ENCODE measurements around the gene PSMG3.

Gene PSMG3

DNA sequence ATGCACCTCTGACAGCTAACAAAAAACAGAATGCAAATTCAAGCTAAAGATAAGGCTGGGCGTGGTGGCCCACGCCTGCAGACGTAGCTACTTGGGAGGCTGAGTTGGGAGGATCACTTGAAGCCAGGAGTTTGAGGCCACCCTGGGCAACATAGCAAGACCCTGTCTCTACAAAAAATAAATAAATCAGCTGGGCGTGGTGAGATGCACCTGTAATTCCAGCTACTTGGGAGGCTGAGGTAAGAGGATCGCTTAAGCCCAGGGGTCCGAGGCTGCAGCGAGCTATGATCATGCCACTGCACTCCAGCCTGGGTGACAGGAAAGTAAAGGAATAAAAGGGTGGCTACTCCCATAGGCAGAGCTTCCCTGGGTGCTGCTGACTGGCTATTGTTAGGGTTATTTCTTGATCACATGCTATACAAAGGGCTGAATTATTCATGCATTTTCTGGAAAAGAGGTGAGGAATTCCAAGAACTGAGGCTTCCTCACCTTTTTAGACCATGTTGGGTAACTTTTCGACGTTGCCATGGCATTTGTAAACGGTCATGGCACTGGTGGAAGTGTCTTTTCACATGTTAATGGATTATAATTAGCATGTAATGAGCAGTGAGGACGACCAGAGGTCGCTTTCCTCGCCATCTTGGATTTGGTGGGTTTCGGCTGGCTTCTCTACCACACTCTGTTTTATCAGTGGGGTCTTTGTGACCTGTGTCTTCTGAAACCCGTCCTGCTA, 6.9 kb upstream of the PSMG3 start:
- no peak for DNase-seq (ENCODE audit: low spot score)
- TF ChIP-seq, protein P1, sequence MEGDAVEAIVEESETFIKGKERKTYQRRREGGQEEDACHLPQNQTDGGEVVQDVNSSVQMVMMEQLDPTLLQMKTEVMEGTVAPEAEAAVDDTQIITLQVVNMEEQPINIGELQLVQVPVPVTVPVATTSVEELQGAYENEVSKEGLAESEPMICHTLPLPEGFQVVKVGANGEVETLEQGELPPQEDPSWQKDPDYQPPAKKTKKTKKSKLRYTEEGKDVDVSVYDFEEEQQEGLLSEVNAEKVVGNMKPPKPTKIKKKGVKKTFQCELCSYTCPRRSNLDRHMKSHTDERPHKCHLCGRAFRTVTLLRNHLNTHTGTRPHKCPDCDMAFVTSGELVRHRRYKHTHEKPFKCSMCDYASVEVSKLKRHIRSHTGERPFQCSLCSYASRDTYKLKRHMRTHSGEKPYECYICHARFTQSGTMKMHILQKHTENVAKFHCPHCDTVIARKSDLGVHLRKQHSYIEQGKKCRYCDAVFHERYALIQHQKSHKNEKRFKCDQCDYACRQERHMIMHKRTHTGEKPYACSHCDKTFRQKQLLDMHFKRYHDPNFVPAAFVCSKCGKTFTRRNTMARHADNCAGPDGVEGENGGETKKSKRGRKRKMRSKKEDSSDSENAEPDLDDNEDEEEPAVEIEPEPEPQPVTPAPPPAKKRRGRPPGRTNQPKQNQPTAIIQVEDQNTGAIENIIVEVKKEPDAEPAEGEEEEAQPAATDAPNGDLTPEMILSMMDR (IDR thresholded peaks at IDR 0.05; ENCODE audit: extremely low read depth, missing control alignments) = no peak

DNA sequence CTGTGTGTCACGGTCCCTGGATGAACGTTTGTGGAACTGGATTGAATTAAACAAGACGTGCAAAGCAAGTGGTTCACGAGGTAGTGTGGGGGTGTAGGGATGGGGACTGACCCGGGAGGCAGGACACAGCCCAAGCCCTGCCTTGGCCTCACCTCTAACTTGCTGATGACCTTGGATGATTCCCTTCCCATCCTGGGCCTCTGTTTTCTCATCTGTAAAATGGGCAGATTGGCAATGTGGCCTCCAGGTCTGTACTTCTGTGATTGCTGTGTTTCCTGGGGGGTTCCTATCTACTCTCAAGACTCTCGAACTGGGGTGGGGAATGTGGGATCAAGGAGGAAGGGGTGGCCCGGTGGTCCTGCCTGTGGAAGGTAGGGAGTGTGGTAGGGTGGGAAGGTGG, 6.0 kb upstream of the PSMG3 start:
- DNase-seq (ENCODE audit: low spot score) = no peak

DNA sequence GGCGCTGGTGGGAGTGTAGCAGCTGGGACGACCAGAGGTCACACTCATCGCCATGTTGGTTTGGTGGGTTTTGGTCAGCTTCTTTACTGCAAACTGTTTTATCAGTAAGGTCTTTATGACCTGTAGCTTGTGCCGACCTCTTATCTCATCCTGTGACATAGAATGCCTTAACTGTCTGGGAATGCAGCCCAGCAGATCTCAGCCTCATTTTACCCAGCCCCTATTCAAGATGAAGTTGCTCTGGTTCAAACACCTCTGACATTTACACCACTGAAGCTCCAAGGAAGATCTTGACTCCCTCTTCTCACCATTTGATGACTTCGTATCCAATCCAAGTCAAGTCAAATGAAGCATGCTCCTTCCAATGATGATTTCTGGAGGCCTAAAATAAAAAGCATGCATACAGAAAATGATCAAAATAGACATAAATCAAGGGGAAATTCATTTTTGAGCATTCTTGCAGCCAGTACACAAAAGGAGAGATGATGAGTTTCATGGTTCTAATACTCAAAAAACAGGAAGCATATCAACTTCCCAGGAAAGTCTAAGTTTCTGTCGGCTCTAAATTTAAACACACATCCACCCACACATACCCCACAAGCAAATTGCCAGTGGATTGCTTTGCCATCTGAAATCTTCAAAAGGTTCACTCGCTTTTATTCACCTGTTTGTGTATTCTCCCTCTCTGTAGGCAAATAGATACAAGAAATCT, 2.4 kb upstream of the PSMG3 start:
- DNase-seq (ENCODE audit: low spot score) = no peak
- TF ChIP-seq, protein P1 (IDR thresholded peaks at IDR 0.05; ENCODE audit: extremely low read depth, missing control alignments) = no peak

More for the DNA sequence above, 6.0 kb upstream of the PSMG3 start:
- TF ChIP-seq, protein P1 (IDR thresholded peaks at IDR 0.05; ENCODE audit: extremely low read depth, missing control alignments) = no peak

DNA sequence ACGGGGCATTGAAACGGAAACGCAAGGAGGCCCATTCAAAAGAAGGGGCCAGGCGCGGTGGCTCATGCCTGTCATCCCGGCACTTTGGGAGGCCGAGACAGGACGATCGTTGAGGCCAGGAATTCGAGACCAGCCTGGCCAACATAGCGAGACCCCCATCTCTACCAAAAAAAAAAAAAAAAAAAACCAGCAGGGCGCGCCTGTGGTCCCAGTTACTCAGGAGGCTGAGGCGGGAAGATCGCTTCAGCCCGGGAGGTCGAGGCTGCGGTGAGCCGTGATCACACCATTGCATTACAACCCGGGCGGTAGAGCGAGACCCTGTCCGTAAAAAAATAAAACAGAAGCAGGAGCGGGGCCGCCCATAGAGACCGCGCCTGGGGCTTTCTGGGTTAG, 396 bp downstream of the PSMG3 start:
- TF ChIP-seq, protein P1 (IDR thresholded peaks at IDR 0.05; ENCODE audit: extremely low read depth, missing control alignments) = no peak
- no peak for DNase-seq (ENCODE audit: low spot score)

DNA sequence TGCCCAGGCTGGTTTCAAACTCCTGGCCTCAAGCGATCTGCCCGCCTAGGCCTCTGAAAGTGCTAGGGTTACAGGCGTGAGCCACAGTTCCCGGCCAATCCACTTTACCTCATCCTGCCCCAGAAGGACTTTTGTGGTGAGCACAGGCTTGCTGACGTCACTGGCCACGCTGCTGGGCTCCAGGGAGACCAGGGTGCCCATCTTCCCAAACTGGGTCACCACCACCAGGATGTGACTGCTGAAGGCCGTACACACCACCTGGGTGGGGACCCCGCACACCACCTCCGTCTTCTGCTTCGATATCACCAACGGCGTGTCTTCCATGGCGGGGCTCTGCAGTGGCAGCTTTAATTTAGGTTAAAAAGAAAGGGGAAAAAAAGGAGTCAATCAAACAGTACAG, 816 bp downstream of the PSMG3 start:
- TF ChIP-seq, protein P1 (IDR thresholded peaks at IDR 0.05; ENCODE audit: extremely low read depth, missing control alignments) = no peak
- no peak for DNase-seq (ENCODE audit: low spot score)

DNA sequence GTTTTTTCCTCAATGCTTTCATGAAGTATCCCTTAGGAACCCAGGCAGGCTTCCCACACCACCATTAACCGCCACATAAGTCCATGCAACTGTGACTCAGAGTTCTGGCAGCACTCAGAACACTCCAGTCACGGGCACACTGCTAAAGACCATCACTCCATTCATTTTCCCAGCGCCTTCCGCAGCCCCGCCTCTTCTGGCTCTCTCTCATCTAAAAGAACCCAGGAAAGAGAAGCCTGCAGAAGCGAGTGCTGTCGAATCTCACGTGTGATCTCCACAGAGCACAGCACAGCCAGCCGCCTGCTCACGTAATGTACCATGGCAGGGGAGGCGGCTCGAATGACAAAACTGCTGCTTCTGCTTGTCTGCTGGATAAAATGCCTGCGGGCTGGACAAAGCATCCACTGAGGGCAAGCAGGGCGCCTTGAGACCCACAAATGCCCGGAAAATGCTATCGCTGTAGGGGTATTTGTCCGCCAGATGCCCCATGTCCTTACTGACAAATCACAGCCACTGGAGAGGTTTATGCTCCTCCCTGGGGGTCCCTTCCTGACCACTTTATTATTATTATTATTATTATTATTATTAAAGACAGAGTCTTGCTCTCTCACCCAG, 1.8 kb downstream of the PSMG3 start:
- no peak for DNase-seq (ENCODE audit: low spot score)
- TF ChIP-seq, protein P1 (IDR thresholded peaks at IDR 0.05; ENCODE audit: extremely low read depth, missing control alignments) = no peak

Measured in GM20000 (cell line).